CD8-positive, alpha-beta memory T cell (primary cell): ENCODE data around the gene ZNF878. TPM values are rescaled to one million over a fixed set of nuclear protein-coding genes. Genes with fewer than 3 reads are reported as not detected.
A peak's percentile ranks its signal among the peaks of the same experiment; 100 is the strongest.

Source experiments
- CTCF ChIA-PET: fragments of 350-600 bp; sonication (Branson Sonifier 250); formaldehyde crosslinking; loops from one replicate; lab custom pipeline; 2021; ENCODE audit warnings: antibody characterized with exemption; lab: Charles Lee
- POLR2A ChIA-PET: fragments of 350-600 bp; sonication (Branson Sonifier 250); formaldehyde crosslinking; loops from one replicate; lab custom pipeline; 2021; ENCODE audit warnings: antibody characterized with exemption; lab: Charles Lee
- DNase-seq, 5 donors: peaks; one replicate each; pipeline versions ENCODE4 v3.0.0 to v3.0.0-alpha.2; 2020 to 2022; ENCODE audit warnings: mixed read lengths in 1 of 5
- H3K27ac ChIP-seq: one replicate; pipeline ENCODE4 v1.7.0; 2013; ENCODE audit warnings: low read depth, mild to moderate bottlenecking, low read length, moderate library complexity
- H3K27me3 ChIP-seq: 2 replicates; pipeline ENCODE4 v1.7.0; 2013; ENCODE audit warnings: low read length, mild to moderate bottlenecking; ENCODE audit not compliant: insufficient read depth, poor library complexity, severe bottlenecking
- H3K36me3 ChIP-seq: 2 replicates; pipeline ENCODE4 v1.7.0; 2013; ENCODE audit warnings: mild to moderate bottlenecking, low read length, moderate library complexity; ENCODE audit not compliant: insufficient read depth
- H3K4me1 ChIP-seq: 2 replicates; pipeline ENCODE4 v1.7.0; 2013; ENCODE audit warnings: mild to moderate bottlenecking, low read length, moderate library complexity; ENCODE audit not compliant: insufficient read depth
- H3K4me3 ChIP-seq: 2 replicates; pipeline ENCODE4 v1.7.0; 2013; ENCODE audit warnings: mild to moderate bottlenecking, low read length
- H3K9me3 ChIP-seq: 2 replicates; pipeline ENCODE4 v1.7.0; 2013; ENCODE audit warnings: mild to moderate bottlenecking, low read length
- H3K27ac Mint-ChIP-seq, 8 donors: one replicate each; pipeline ENCODE4 v1.8.0; 2020 to 2021; ENCODE audit warnings: mixed read lengths in 8 of 8, mild to moderate bottlenecking in 6 of 8, inconsistent platforms in 3 of 8, moderate library complexity in 3 of 8
- H3K27me3 Mint-ChIP-seq, 2 donors: one replicate each; pipeline ENCODE4 v1.8.0; 2020 to 2021; ENCODE audit warnings: mixed read lengths in 2 of 2, mild to moderate bottlenecking in 1 of 2, moderate library complexity in 1 of 2
- H3K36me3 Mint-ChIP-seq, 3 donors: one replicate each; pipeline ENCODE4 v1.8.0; 2020 to 2021; ENCODE audit warnings: mixed read lengths in 3 of 3, inconsistent platforms in 1 of 3, mild to moderate bottlenecking in 1 of 3
- H3K4me1 Mint-ChIP-seq, 3 donors: one replicate each; pipeline ENCODE4 v1.8.0; 2020 to 2021; ENCODE audit warnings: mixed read lengths in 3 of 3, inconsistent platforms in 1 of 3, mild to moderate bottlenecking in 1 of 3
- H3K4me3 Mint-ChIP-seq, 7 donors: one replicate each; pipeline ENCODE4 v1.8.0; 2020 to 2021; ENCODE audit warnings: mixed read lengths in 7 of 7, mild to moderate bottlenecking in 6 of 7, moderate library complexity in 4 of 7, inconsistent platforms in 2 of 7
- H3K9me3 Mint-ChIP-seq, 5 donors: one replicate each; pipeline ENCODE4 v1.8.0; 2020 to 2022; ENCODE audit warnings: mixed read lengths in 5 of 5, mild to moderate bottlenecking in 3 of 5, moderate library complexity in 2 of 5, inconsistent platforms in 1 of 5
- polyA plus RNA-seq: library from polyadenylated mRNA; unstranded; fragments of 300-500 nt; fragmentation: Illumina TruSeq; gene quantifications from one replicate; pipeline ENCODE4 v1.2.3, GENCODE V29; 2021
- total RNA-seq, 2 experiments: library from RNA; stranded (reverse); gene quantifications; one replicate each; pipeline ENCODE4 v1.2.3, GENCODE V29; 2021

The ZNF878 gene
- total RNA-seq (under 1 TPM; 0.55 to 0.72 TPM), polyA plus RNA-seq (0.12 TPM)

- Mint-ChIP-seq H3K9me3 (peaks cover 0 to 24% (median 7%) of the 10 kb centered on the region in 5 donors), H3K4me3 (peak within 1 kb of the TSS; percentile 84 to 90 (median 86)), H3K27ac (peak within 1 kb of the TSS in 4 of 8 donors; percentile 15 to 75 (median 44)), H3K27me3 (peaks cover 9 to 19% of the 10 kb centered on the region in 2 donors), H3K36me3 (peaks cover 0 to 4% (median 2%) of the 10 kb centered on the region in 3 donors), H3K4me1 (peaks cover 13 to 17% (median 16%) of the 10 kb centered on the region in 3 donors)
- no peak within 1 kb of the TSS for H3K27ac ChIP-seq
- POLR2A ChIA-PET = interaction anchor here (0.6 kb wide), 1 partner anchor 13 kb away, joined by 5 read pairs; no protein-coding TSS in a partner anchor
- CTCF ChIA-PET = interaction anchor here (0.9 to 1.5 kb wide), 3 partner anchors 9 to 255 kb away, joined by 3 read pairs; no protein-coding TSS in a partner anchor
- H3K36me3 ChIP-seq = no peaks in the 10 kb centered on the region
- H3K9me3 ChIP-seq = no peaks in the 10 kb centered on the region
- peak; percentile 12 to 54 (median 35) for DNase-seq
- no peaks in the 10 kb centered on the region for H3K27me3 ChIP-seq
- H3K4me3 ChIP-seq = peak within 1 kb of the TSS; percentile 54
- H3K4me1 ChIP-seq = no peaks in the 10 kb centered on the region
Measured at GRCh38 chr19:12052497-12053169, at the start of gene ZNF878. TSS of gene ZNF878 (minus strand) at chr19:12052961. CDS start at chr19:12052801, 160 bp downstream.

- no peak for DNase-seq
- no peaks in the 10 kb centered on the region for H3K36me3 ChIP-seq
- Mint-ChIP-seq H3K27ac (no peak overlapping the region), H3K9me3 (peaks cover 4 to 11% (median 8%) of the 10 kb centered on the region in 5 donors), H3K4me3 (no peak overlapping the region), H3K36me3 (peaks cover 0 to 4% (median 3%) of the 10 kb centered on the region in 3 donors), H3K27me3 (peaks cover 15 to 21% of the 10 kb centered on the region in 2 donors), H3K4me1 (peaks cover 2 to 4% (median 3%) of the 10 kb centered on the region in 3 donors)
- no peaks in the 10 kb centered on the region for H3K27me3 ChIP-seq
- no peak overlapping the region for H3K27ac ChIP-seq
- no peaks in the 10 kb centered on the region for H3K4me1 ChIP-seq
- H3K9me3 ChIP-seq = no peaks in the 10 kb centered on the region
- ChIA-PET POLR2A (no interaction called here), CTCF (no interaction called here)
- H3K4me3 ChIP-seq = no peak overlapping the region
Measured at GRCh38 chr19:12098040-12098439, 45.3 kb upstream of the ZNF878 start.

- no peak for DNase-seq
- H3K36me3 Mint-ChIP-seq = peaks cover 0 to 13% (median 3%) of the 10 kb centered on the region in 3 donors
- Histone ChIP-seq H3K4me1 (no peaks in the 10 kb centered on the region), H3K4me3 (no peak overlapping the region), H3K36me3 (no peaks in the 10 kb centered on the region), H3K9me3 (no peaks in the 10 kb centered on the region), H3K27me3 (no peaks in the 10 kb centered on the region), H3K27ac (no peak overlapping the region)
- H3K4me1 Mint-ChIP-seq = peaks cover 8 to 14% (median 10%) of the 10 kb centered on the region in 3 donors
- H3K27me3 Mint-ChIP-seq = peaks cover 24 to 33% of the 10 kb centered on the region in 2 donors
- no peak overlapping the region for H3K27ac Mint-ChIP-seq
- POLR2A ChIA-PET = no interaction called here
- H3K9me3 Mint-ChIP-seq = peaks cover 4 to 11% (median 8%) of the 10 kb centered on the region in 5 donors
- CTCF ChIA-PET = no interaction called here
- peak overlapping the region in 1 of 7 donors; percentile 44 for H3K4me3 Mint-ChIP-seq
Measured at GRCh38 chr19:12095111-12095790, 42.5 kb upstream of the ZNF878 start.

GRCh38 chr19:12093777-12094176, 41.0 kb upstream of the ZNF878 start:
- Mint-ChIP-seq H3K27me3 (peaks cover 23 to 32% of the 10 kb centered on the region in 2 donors), H3K27ac (no peak overlapping the region), H3K4me1 (peaks cover 8 to 14% (median 10%) of the 10 kb centered on the region in 3 donors), H3K4me3 (peak overlapping the region in 3 of 7 donors; percentile 24 to 50 (median 30)), H3K36me3 (peaks cover 0 to 13% (median 0%) of the 10 kb centered on the region in 3 donors), H3K9me3 (peaks cover 0 to 9% (median 5%) of the 10 kb centered on the region in 5 donors)
- Histone ChIP-seq H3K4me1 (no peaks in the 10 kb centered on the region), H3K36me3 (no peaks in the 10 kb centered on the region), H3K27ac (no peak overlapping the region), H3K4me3 (no peak overlapping the region), H3K9me3 (no peaks in the 10 kb centered on the region), H3K27me3 (no peaks in the 10 kb centered on the region)
- CTCF ChIA-PET = interaction anchor here (1.0 kb wide), 1 partner anchor 34 kb away, joined by 3 read pairs; no protein-coding TSS in a partner anchor
- DNase-seq = no peak
- POLR2A ChIA-PET = no interaction called here

- H3K27ac ChIP-seq = peak overlapping the region; percentile 54
- no peaks in the 10 kb centered on the region for H3K4me1 ChIP-seq
- peaks cover 23 to 29% of the 10 kb centered on the region in 2 donors for H3K27me3 Mint-ChIP-seq
- peak overlapping the region in 6 of 7 donors; percentile 68 to 83 (median 74) for H3K4me3 Mint-ChIP-seq
- POLR2A ChIA-PET = no interaction called here
- DNase-seq = no peak
- peak overlapping the region; percentile 39 for H3K4me3 ChIP-seq
- H3K9me3 ChIP-seq = no peaks in the 10 kb centered on the region
- H3K4me1 Mint-ChIP-seq = peaks cover 8 to 14% (median 10%) of the 10 kb centered on the region in 3 donors
- peaks cover 0 to 5% (median 1%) of the 10 kb centered on the region in 5 donors for H3K9me3 Mint-ChIP-seq
- H3K36me3 Mint-ChIP-seq = peaks cover 0 to 13% (median 0%) of the 10 kb centered on the region in 3 donors
- peak overlapping the region in 1 of 8 donors; percentile 42 for H3K27ac Mint-ChIP-seq
- no peaks in the 10 kb centered on the region for H3K27me3 ChIP-seq
- H3K36me3 ChIP-seq = no peaks in the 10 kb centered on the region
- CTCF ChIA-PET = interaction anchor here (1.0 kb wide), 1 partner anchor 15 kb away, joined by 3 read pairs; no protein-coding TSS in a partner anchor
Measured at GRCh38 chr19:12092956-12093355, 40.2 kb upstream of the ZNF878 start.

- peaks cover 0 to 7% (median 0%) of the 10 kb centered on the region in 5 donors for H3K9me3 Mint-ChIP-seq
- H3K4me3 Mint-ChIP-seq = peak overlapping the region; percentile 60 to 83 (median 75)
- DNase-seq = peak; percentile 7 to 43 (median 11)
- H3K36me3 ChIP-seq = no peaks in the 10 kb centered on the region
- H3K4me3 ChIP-seq = peak overlapping the region; percentile 39
- H3K4me1 Mint-ChIP-seq = peaks cover 8 to 14% (median 10%) of the 10 kb centered on the region in 3 donors
- no peaks in the 10 kb centered on the region for H3K27me3 ChIP-seq
- CTCF ChIA-PET = interaction anchor here (1.0 to 2.8 kb wide), 3 partner anchors 16 to 169 kb away, joined by 3 to 11 read pairs (median 3); partner anchors contain the start of gene ZNF700
- H3K36me3 Mint-ChIP-seq = peaks cover 0 to 13% (median 0%) of the 10 kb centered on the region in 3 donors
- H3K4me1 ChIP-seq = no peaks in the 10 kb centered on the region
- POLR2A ChIA-PET = no interaction called here
- H3K27ac Mint-ChIP-seq = no peak overlapping the region
- peak overlapping the region; percentile 54 for H3K27ac ChIP-seq
- H3K27me3 Mint-ChIP-seq = peaks cover 23 to 27% of the 10 kb centered on the region in 2 donors
- H3K9me3 ChIP-seq = no peaks in the 10 kb centered on the region
Measured at GRCh38 chr19:12092065-12092867, 39.5 kb upstream of the ZNF878 start.

GRCh38 chr19:12090807-12091206, 38.0 kb upstream of the ZNF878 start:
- no peaks in the 10 kb centered on the region for H3K27me3 ChIP-seq
- no peak overlapping the region for H3K4me3 ChIP-seq
- H3K9me3 ChIP-seq = no peaks in the 10 kb centered on the region
- POLR2A ChIA-PET = no interaction called here
- peaks cover 8 to 14% (median 10%) of the 10 kb centered on the region in 3 donors for H3K4me1 Mint-ChIP-seq
- no peaks in the 10 kb centered on the region for H3K36me3 ChIP-seq
- no peak overlapping the region for H3K27ac ChIP-seq
- H3K4me3 Mint-ChIP-seq = peak overlapping the region in 5 of 7 donors; percentile 4 to 62 (median 36)
- CTCF ChIA-PET = interaction anchor here (0.6 to 2.8 kb wide), 9 partner anchors 12 to 390 kb away, joined by 3 to 11 read pairs (median 3); partner anchors contain the start of genes ZNF136, ZNF20 and ZNF700
- peak; percentile 30 to 64 (median 41) for DNase-seq
- no peak overlapping the region for H3K27ac Mint-ChIP-seq
- peaks cover 0 to 5% (median 0%) of the 10 kb centered on the region in 5 donors for H3K9me3 Mint-ChIP-seq
- H3K36me3 Mint-ChIP-seq = peaks cover 0 to 9% (median 0%) of the 10 kb centered on the region in 3 donors
- peaks cover 19 to 27% of the 10 kb centered on the region in 2 donors for H3K27me3 Mint-ChIP-seq
- no peaks in the 10 kb centered on the region for H3K4me1 ChIP-seq
